HEK293 (cell line): ENCODE data around the gene INTS6L.

Source experiments
- CTCF ChIA-PET: fragments of 350-600 bp; formaldehyde crosslinking; extraction: SDS; loops from one replicate; lab custom pipeline; 2021; ENCODE audit warnings: antibody characterized with exemption; lab: Yijun Ruan, JAX
- POLR2A ChIA-PET: fragments of 300-600 bp; formaldehyde crosslinking; extraction: SDS; loops from one replicate; lab custom pipeline; 2020; ENCODE audit warnings: antibody characterized with exemption, inconsistent platforms; lab: Yijun Ruan, JAX
- H3K27ac ChIP-seq: fragments of 200-500 bp; sonication (Bioruptor generic); 2 replicates; pipeline ENCODE4 v1.5.1; 2014; ENCODE audit warnings: low read depth, low read length, control low read depth, inconsistent platforms; ENCODE audit errors: extremely low read depth
- H3K36me3 ChIP-seq, 2 experiments: fragments of 200-500 bp in 1 of 2; sonication (Bioruptor generic) in 1 of 2; 1 replicate in 1 of 2; 2 replicates in 1 of 2; pipeline ENCODE4 v1.5.1; 2014 to 2017; ENCODE audit warnings: inconsistent platforms in 2 of 2, low read length in 2 of 2; ENCODE audit not compliant: control insufficient read depth in 2 of 2, insufficient read depth in 1 of 2
- H3K4me1 ChIP-seq: fragments of 200-500 bp; sonication (Bioruptor generic); 2 replicates; pipeline ENCODE4 v1.5.1; 2014; ENCODE audit warnings: mild to moderate bottlenecking, low read length, inconsistent platforms; ENCODE audit not compliant: control insufficient read depth, insufficient read depth
- H3K4me3 ChIP-seq: 2 replicates; pipeline ENCODE4 v1.5.1; 2011; ENCODE audit warnings: low read depth, mild to moderate bottlenecking, control low read depth, low read length, moderate library complexity
- H3K9me3 ChIP-seq: fragments of 200-500 bp; sonication (Bioruptor generic); 2 replicates; pipeline ENCODE4 v1.5.1; 2014; ENCODE audit warnings: low read depth, low read length, inconsistent platforms; ENCODE audit not compliant: control insufficient read depth, insufficient read depth
- ELK4 ChIP-seq: IDR thresholded peaks from 2 replicates; pipeline ENCODE4 v1.6.1; 2011; ENCODE audit warnings: mild to moderate bottlenecking, low read depth, low read length, borderline replicate concordance
- HIC1 ChIP-seq: fragments of 450-650 bp; formaldehyde crosslinking; IDR thresholded peaks from 2 replicates; pipeline ENCODE4 v1.5.1; 2016; ENCODE audit warnings: missing biosample characterization, missing genetic modification characterization
- INSM2 ChIP-seq: fragments of 450-650 bp; formaldehyde crosslinking; IDR thresholded peaks from 2 replicates; pipeline ENCODE4 v1.5.1; 2016; ENCODE audit warnings: missing biosample characterization, missing genetic modification characterization
- KLF8 ChIP-seq: fragments of 450-650 bp; formaldehyde crosslinking; IDR thresholded peaks from 2 replicates; pipeline ENCODE4 v1.5.1; 2016; ENCODE audit warnings: missing biosample characterization, missing genetic modification characterization
- MEIS1 ChIP-seq: sonication (generic); formaldehyde crosslinking; IDR thresholded peaks from 2 replicates; pipeline ENCODE4 v1.8.1; 2022; ENCODE audit warnings: missing genetic modification reagents, mild to moderate bottlenecking, borderline replicate concordance
- MYNN ChIP-seq: fragments of 450-650 bp; formaldehyde crosslinking; IDR thresholded peaks from 2 replicates; pipeline ENCODE4 v1.5.1; 2016; ENCODE audit warnings: missing biosample characterization, missing genetic modification characterization, borderline replicate concordance
- OVOL3 ChIP-seq: fragments of 450-650 bp; formaldehyde crosslinking; IDR thresholded peaks from 2 replicates; pipeline ENCODE4 v1.5.1; 2016; ENCODE audit warnings: missing biosample characterization, missing genetic modification characterization
- PBX3 ChIP-seq: sonication (generic); formaldehyde crosslinking; IDR thresholded peaks from 2 replicates; pipeline ENCODE4 v1.8.1; 2022; ENCODE audit warnings: mild to moderate bottlenecking, moderate library complexity, missing genetic modification reagents
- TCF7L2 ChIP-seq: IDR thresholded peaks from 2 replicates; pipeline ENCODE4 v1.6.1; 2011; ENCODE audit warnings: low read depth, mild to moderate bottlenecking, inconsistent platforms, low read length, moderate library complexity, borderline replicate concordance
- ZBTB21 ChIP-seq: fragments of 450-650 bp; formaldehyde crosslinking; IDR thresholded peaks from 2 replicates; pipeline ENCODE4 v1.5.1; 2017; ENCODE audit warnings: missing biosample characterization, missing genetic modification characterization
- ZBTB6 ChIP-seq: fragments of 450-650 bp; formaldehyde crosslinking; IDR thresholded peaks from 2 replicates; pipeline ENCODE4 v1.5.1; 2017; ENCODE audit warnings: missing biosample characterization, missing genetic modification characterization
- ZFHX2 ChIP-seq: fragments of 450-650 bp; formaldehyde crosslinking; conservative IDR thresholded peaks from 2 replicates; pipeline ENCODE4 v1.5.1; 2016; ENCODE audit warnings: missing biosample characterization, missing genetic modification characterization
- ZFP37 ChIP-seq: fragments of 450-650 bp; formaldehyde crosslinking; IDR thresholded peaks from 2 replicates; pipeline ENCODE4 v1.5.1; 2016; ENCODE audit warnings: missing biosample characterization, missing genetic modification characterization
- ZNF155 ChIP-seq: fragments of 450-650 bp; formaldehyde crosslinking; IDR thresholded peaks from 2 replicates; pipeline ENCODE4 v1.5.1; 2016; ENCODE audit warnings: missing biosample characterization, missing genetic modification characterization
- ZNF24 ChIP-seq: fragments of 450-650 bp; formaldehyde crosslinking; IDR thresholded peaks from 2 replicates; pipeline ENCODE4 v1.5.1; 2016; ENCODE audit warnings: missing biosample characterization, missing genetic modification characterization
- ZNF292 ChIP-seq: fragments of 450-650 bp; formaldehyde crosslinking; IDR thresholded peaks from 2 replicates; pipeline ENCODE4 v1.5.1; 2016; ENCODE audit warnings: low read depth, missing biosample characterization, missing genetic modification characterization, borderline replicate concordance
- ZNF311 ChIP-seq: fragments of 450-650 bp; formaldehyde crosslinking; IDR thresholded peaks from 2 replicates; pipeline ENCODE4 v1.5.1; 2017; ENCODE audit warnings: missing biosample characterization, missing genetic modification characterization, borderline replicate concordance
- ZNF335 ChIP-seq: fragments of 450-650 bp; formaldehyde crosslinking; conservative IDR thresholded peaks from 2 replicates; pipeline ENCODE4 v1.5.1; 2016; ENCODE audit warnings: missing biosample characterization, missing genetic modification characterization
- ZNF404 ChIP-seq: fragments of 450-650 bp; formaldehyde crosslinking; IDR thresholded peaks from 2 replicates; pipeline ENCODE4 v1.5.1; 2017; ENCODE audit warnings: missing biosample characterization, missing genetic modification characterization
- ZNF423 ChIP-seq: fragments of 450-650 bp; formaldehyde crosslinking; IDR thresholded peaks from 2 replicates; pipeline ENCODE4 v1.5.1; 2016; ENCODE audit warnings: missing biosample characterization, missing genetic modification characterization
- ZNF501 ChIP-seq: fragments of 450-650 bp; formaldehyde crosslinking; IDR thresholded peaks from 2 replicates; pipeline ENCODE4 v1.5.1; 2016; ENCODE audit warnings: missing biosample characterization, missing genetic modification characterization
- ZNF529 ChIP-seq: fragments of 450-650 bp; formaldehyde crosslinking; IDR thresholded peaks from 2 replicates; pipeline ENCODE4 v1.5.1; 2017; ENCODE audit warnings: missing genetic modification characterization, missing biosample characterization; ENCODE audit not compliant: insufficient replicate concordance
- ZNF530 ChIP-seq: fragments of 450-650 bp; formaldehyde crosslinking; IDR thresholded peaks from 2 replicates; pipeline ENCODE4 v1.5.1; 2016; ENCODE audit warnings: low read depth, missing biosample characterization, missing genetic modification characterization
- ZNF561 ChIP-seq: fragments of 450-650 bp; IDR thresholded peaks from 2 replicates; pipeline ENCODE4 v1.5.1; 2018; ENCODE audit warnings: missing biosample characterization, missing genetic modification characterization, borderline replicate concordance
- ZNF585B ChIP-seq: fragments of 450-650 bp; formaldehyde crosslinking; IDR thresholded peaks from 2 replicates; pipeline ENCODE4 v1.5.1; 2016; ENCODE audit warnings: missing biosample characterization, missing genetic modification characterization
- ZNF670 ChIP-seq: fragments of 450-650 bp; formaldehyde crosslinking; IDR thresholded peaks from 2 replicates; pipeline ENCODE4 v1.5.1; 2016; ENCODE audit warnings: missing biosample characterization, missing genetic modification characterization, low read depth
- ZNF701 ChIP-seq: fragments of 450-650 bp; formaldehyde crosslinking; IDR thresholded peaks from 2 replicates; pipeline ENCODE4 v1.5.1; 2016; ENCODE audit warnings: missing biosample characterization, missing genetic modification characterization
- ZNF776 ChIP-seq: fragments of 450-650 bp; formaldehyde crosslinking; IDR thresholded peaks from 2 replicates; pipeline ENCODE4 v1.5.0; 2017; ENCODE audit warnings: missing biosample characterization, missing genetic modification characterization, borderline replicate concordance
- ZSCAN16 ChIP-seq: fragments of 450-650 bp; formaldehyde crosslinking; IDR thresholded peaks from 2 replicates; pipeline ENCODE4 v1.5.1; 2016; ENCODE audit warnings: missing biosample characterization, missing genetic modification characterization

INTS6L gene

GRCh38 chrX:135520553-135521404 lies at the start of gene INTS6L:
INTS6L (plus strand) TSS chrX:135520660; CDS start chrX:135520993, 333 bp downstream.
- peaks cover 15% of the 10 kb centered on the region; the same call in 1 of the 2 replicates for H3K4me1 ChIP-seq
- no peaks in the 10 kb centered on the region for H3K36me3 ChIP-seq
- peak within 1 kb of the TSS; percentile 75 for H3K27ac ChIP-seq
- peak within 1 kb of the TSS; percentile 56 for H3K4me3 ChIP-seq
- CTCF ChIA-PET: no interaction called here
- no peaks in the 10 kb centered on the region for H3K9me3 ChIP-seq
- POLR2A ChIA-PET: interaction anchor here (0.7 to 2.3 kb wide), 3 partner anchors 11 to 36 kb away, joined by 3 to 19 read pairs (median 3); no protein-coding TSS in a partner anchor
- TF ChIP-seq MEIS1 (CRISPR knock-in tag) (no peak), ZNF311 (tag by site-specific recombination) (no peak), ZNF423 (tag by site-specific recombination) (no peak), INSM2 (tag by site-specific recombination) (no peak), ZNF335 (tag by site-specific recombination) (peak; percentile 70), ZFHX2 (0 out of 2 replicates have a peak, but pooled peaks have one; percentile 44), ZSCAN16 (no peak), ZNF501 (tag by site-specific recombination) (0 out of 2 replicates have a peak, but pooled peaks have one; percentile 63), ZNF24 (0 out of 2 replicates have a peak, but pooled peaks have one; percentile 48), KLF8 (tag by site-specific recombination) (no peak), HIC1 (no peak), ELK4 (no peak), ZNF776 (tag by site-specific recombination) (no peak), ZNF155 (tag by site-specific recombination) (no peak), TCF7L2 (no peak), ZNF701 (no peak), ZFP37 (tag by site-specific recombination) (no peak), ZNF404 (tag by site-specific recombination) (no peak), MYNN (no peak), ZNF670 (no peak), PBX3 (no peak), ZNF530 (tag by site-specific recombination) (no peak), ZNF292 (tag by site-specific recombination) (no peak), ZBTB21 (tag by site-specific recombination) (0 out of 2 replicates have a peak, but pooled peaks have one; percentile 25), ZBTB6 (tag by site-specific recombination) (no peak), ZNF585B (tag by site-specific recombination) (no peak), OVOL3 (no peak), ZNF561 (tag by site-specific recombination) (no peak), ZNF529 (tag by site-specific recombination) (no peak)
